Body of pancreas (tissue), 4 donors: ENCODE data around the gene SNCG.

Source experiments
- CTCF ChIP-seq, 7 experiments: fragments of 450-650 bp in 4 of 7; fragments of 200-600 bp in 3 of 7; sonication (generic) in 3 of 7; IDR thresholded peaks; one replicate each; pipeline ENCODE4 v1.5.1; 2016 to 2019; ENCODE audit warnings: antibody characterized with exemption in 7 of 7
- POLR2A ChIP-seq, 3 donors: fragments of 450-650 bp; IDR thresholded peaks; one replicate each; pipeline ENCODE4 v1.6.1; 2016; ENCODE audit warnings: antibody characterized with exemption in 3 of 3, mild to moderate bottlenecking in 2 of 3

DNA sequence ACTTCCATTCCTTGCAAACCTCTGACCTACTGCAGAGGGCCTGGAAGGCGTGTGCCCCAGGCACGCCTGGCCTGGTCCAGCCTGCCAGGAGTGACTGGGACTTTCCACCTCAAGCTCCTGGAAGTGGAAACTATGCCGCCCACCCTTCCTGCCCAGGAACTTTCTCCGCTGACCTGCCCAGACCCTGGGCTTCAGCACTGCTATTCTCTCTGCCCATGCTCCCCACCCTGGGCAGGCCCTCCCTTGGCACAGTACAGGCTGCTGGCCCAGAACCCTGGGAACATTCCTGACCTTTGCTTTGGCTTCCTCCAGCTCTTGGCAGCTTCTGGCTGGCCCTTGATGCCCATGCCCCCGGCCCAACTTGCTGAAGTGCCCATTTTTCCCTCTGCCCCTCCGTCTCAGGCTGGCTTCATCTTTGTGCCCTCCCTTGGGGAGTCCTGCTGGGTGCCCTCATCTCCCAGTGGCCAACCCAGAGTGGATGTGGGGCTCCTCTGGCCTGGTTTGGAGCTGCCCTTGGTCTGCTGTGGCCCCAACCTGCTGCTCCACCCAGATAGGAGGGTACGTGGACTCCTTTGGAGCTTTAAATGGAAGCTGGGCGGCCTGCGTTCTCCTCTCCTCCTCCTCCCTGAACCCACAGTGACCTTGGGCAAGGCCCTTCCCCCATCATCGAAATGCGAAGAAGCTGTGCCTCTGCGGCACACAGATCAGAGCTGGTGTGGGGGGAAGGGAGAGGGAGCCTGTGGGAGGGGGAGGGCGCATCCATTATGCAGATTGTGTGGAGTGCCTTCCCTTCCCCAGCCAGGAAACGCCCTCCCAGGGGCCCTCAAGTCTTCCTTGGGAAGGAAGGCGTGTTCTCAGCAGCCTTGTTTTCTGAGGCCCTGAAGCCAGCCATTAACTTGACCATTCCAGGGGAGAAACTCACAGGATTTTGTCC, 4.4 kb upstream of the SNCG start:
- TF ChIP-seq CTCF (IDR thresholded peaks at IDR 0.05) (no peak), POLR2A (IDR thresholded peaks at IDR 0.05) (no peak)
